GM23338 (cell line): ENCODE measurements around the gene CA6. TPM values are rescaled to one million over a fixed set of nuclear protein-coding genes. Genes with fewer than 3 reads are reported as not detected.

ENCODE experiments used
- ATAC-seq: fragments of 200-7000 bp; cut with Tn5 transposase; 3 replicates; pipeline ENCODE4 v1.9.1; 2020
- DNase-seq: peaks from one replicate; pipeline ENCODE4 v3.0.0-alpha.2; 2015; ENCODE audit warnings: low spot score
- H2AFZ ChIP-seq: fragments of 200-600 bp; sonication (generic); 2 replicates; pipeline ENCODE4 v1.8.0; 2016; ENCODE audit warnings: antibody characterized with exemption, mild to moderate bottlenecking, moderate library complexity
- H3F3A ChIP-seq: fragments of 200-600 bp; sonication (generic); replicated peaks from 2 replicates; pipeline ENCODE4 v1.8.0; 2017; ENCODE audit warnings: antibody characterized with exemption, mixed run types, low read depth
- H3K27ac ChIP-seq: fragments of 200-600 bp; sonication (generic); 2 replicates; pipeline ENCODE4 v1.6.1; 2016; ENCODE audit warnings: low read depth
- H3K27me3 ChIP-seq: fragments of 200-600 bp; sonication (generic); 2 replicates; pipeline ENCODE4 v1.8.0; 2016; ENCODE audit warnings: mild to moderate bottlenecking, mixed run types, moderate library complexity; ENCODE audit not compliant: insufficient read depth
- H3K36me3 ChIP-seq: fragments of 200-600 bp; sonication (generic); 2 replicates; pipeline ENCODE4 v1.8.0; 2016; ENCODE audit warnings: mild to moderate bottlenecking; ENCODE audit not compliant: insufficient read depth
- H3K4me1 ChIP-seq: fragments of 200-600 bp; sonication (generic); 2 replicates; pipeline ENCODE4 v1.8.0; 2016; ENCODE audit warnings: mild to moderate bottlenecking, moderate library complexity; ENCODE audit not compliant: insufficient read depth
- H3K4me2 ChIP-seq: fragments of 200-600 bp; sonication (generic); 2 replicates; pipeline ENCODE4 v1.7.1; 2017; ENCODE audit warnings: mixed run types
- H3K4me3 ChIP-seq: fragments of 200-600 bp; sonication (generic); 2 replicates; pipeline ENCODE4 v1.6.1; 2016; ENCODE audit warnings: mixed run types
- H3K79me2 ChIP-seq: fragments of 200-600 bp; sonication (generic); replicated peaks from 2 replicates; pipeline ENCODE4 v1.8.0; 2017; ENCODE audit warnings: mild to moderate bottlenecking; ENCODE audit not compliant: insufficient read depth
- H3K9me2 ChIP-seq: fragments of 200-600 bp; sonication (generic); 2 replicates; pipeline ENCODE4 v1.8.0; 2017; ENCODE audit not compliant: insufficient read depth
- H4K20me1 ChIP-seq: fragments of 200-600 bp; sonication (generic); replicated peaks from 2 replicates; pipeline ENCODE4 v1.8.0; 2017; ENCODE audit warnings: mild to moderate bottlenecking; ENCODE audit not compliant: insufficient read depth
- H3K27ac Mint-ChIP-seq: 2 replicates; pipeline ENCODE4 v1.8.0; 2020; ENCODE audit warnings: inconsistent platforms, mild to moderate bottlenecking, moderate library complexity, mixed read lengths
- H3K27me3 Mint-ChIP-seq: 3 replicates; pipeline ENCODE4 v1.8.0; 2022; ENCODE audit warnings: low read depth, mild to moderate bottlenecking, moderate library complexity, mixed read lengths, inconsistent platforms; ENCODE audit not compliant: insufficient read depth, poor library complexity
- H3K36me3 Mint-ChIP-seq: 3 replicates; pipeline ENCODE4 v1.8.0; 2021; ENCODE audit warnings: low read depth, mild to moderate bottlenecking, inconsistent platforms, moderate library complexity, mixed read lengths
- H3K4me1 Mint-ChIP-seq: 3 replicates; pipeline ENCODE4 v1.8.0; 2020; ENCODE audit warnings: mild to moderate bottlenecking, inconsistent platforms, mixed read lengths
- H3K4me3 Mint-ChIP-seq: 3 replicates; pipeline ENCODE4 v1.8.0; 2021; ENCODE audit warnings: moderate library complexity, mild to moderate bottlenecking, inconsistent platforms, mixed read lengths
- H3K9me3 Mint-ChIP-seq: 3 replicates; pipeline ENCODE4 v1.8.0; 2020; ENCODE audit warnings: moderate library complexity, mild to moderate bottlenecking, inconsistent platforms, mixed read lengths
- CREB1 ChIP-seq: fragments of 250-450 bp; sonication (Bioruptor Pico); IDR thresholded peaks from 2 replicates; pipeline ENCODE4 v1.5.0; 2020; ENCODE audit warnings: low read depth, mild to moderate bottlenecking, moderate library complexity
- EZH2phosphoT487 ChIP-seq: fragments of 200-600 bp; sonication (generic); IDR thresholded peaks from one replicate; pipeline ENCODE4 v1.8.1; 2018; ENCODE audit warnings: antibody characterized with exemption; ENCODE audit not compliant: unreplicated experiment
- NANOG ChIP-seq: IDR thresholded peaks from 2 replicates; pipeline ENCODE4 v1.6.1; 2016; ENCODE audit warnings: antibody characterized with exemption, borderline replicate concordance
- POLR2AphosphoS5 ChIP-seq: IDR thresholded peaks from 2 replicates; pipeline ENCODE4 v1.6.1; 2016; ENCODE audit warnings: antibody characterized with exemption, low read depth
- REST ChIP-seq: IDR thresholded peaks from one replicate; pipeline ENCODE4 v1.6.1; 2018; ENCODE audit warnings: antibody characterized with exemption; ENCODE audit not compliant: unreplicated experiment
- STAT1 ChIP-seq: IDR thresholded peaks from one replicate; pipeline ENCODE4 v1.6.1; 2016; ENCODE audit warnings: antibody characterized with exemption; ENCODE audit not compliant: unreplicated experiment
- ZNF114 ChIP-seq: fragments of 250-450 bp; sonication (Bioruptor Pico); IDR thresholded peaks from 2 replicates; pipeline ENCODE4 v1.5.0; 2020; ENCODE audit warnings: mild to moderate bottlenecking, moderate library complexity
- ZNF462 ChIP-seq: fragments of 250-450 bp; sonication (Bioruptor Pico); IDR thresholded peaks from 2 replicates; pipeline ENCODE4 v1.5.0; 2020; ENCODE audit warnings: mild to moderate bottlenecking, moderate library complexity
- polyA plus RNA-seq: library from polyadenylated mRNA; unstranded; fragments of >200 nt; fragmentation: Nextera tagmentation; extraction: Ambion mirVana; gene quantifications from 2 replicates; pipeline ENCODE4 v1.2.1, GENCODE V29; 2016
- total RNA-seq: library from RNA; depleted of rRNA; stranded (reverse); fragments of >200 nt; shearing (Covaris generic); gene quantifications from 2 replicates; pipeline ENCODE4 v1.2.3, GENCODE V29; 2014
- TF ChIP-seq, protein P1 (sequence below): IDR thresholded peaks from 2 replicates; pipeline ENCODE4 v1.6.1; 2016; ENCODE audit warnings: antibody characterized with exemption

Gene CA6
- total and polyA plus RNA-seq, 2 experiments from 2014 or later: not detected

DNA sequence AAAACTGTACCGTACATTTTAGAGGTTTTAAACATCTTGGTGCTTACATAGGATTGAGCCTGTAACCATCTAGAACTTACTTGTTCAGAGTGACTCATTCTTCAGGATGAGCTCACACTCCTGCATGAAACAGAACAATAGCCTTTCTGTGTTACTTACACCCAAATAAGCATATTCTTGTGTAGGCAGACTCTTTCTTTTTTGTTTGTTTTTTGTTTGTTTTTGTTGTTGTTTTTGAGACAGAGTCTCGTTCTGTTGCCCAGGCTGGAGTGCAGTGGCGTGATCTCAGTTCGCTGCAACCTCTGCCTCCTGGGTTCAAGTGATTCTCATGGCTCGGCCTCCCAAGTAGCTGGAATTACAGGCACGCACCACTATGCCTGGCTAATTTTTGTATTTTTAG is 3.8 kb upstream of the CA6 start:
- DNase-seq (no peak), ATAC-seq (no peak)
- peaks cover 35% of the 10 kb centered on the region for H3K4me1 Mint-ChIP-seq
- H3K27me3 ChIP-seq: no peaks in the 10 kb centered on the region
- peaks cover 6% of the 10 kb centered on the region; the same call in 1 of the 3 replicates for H3K36me3 Mint-ChIP-seq
- H3K9me3 Mint-ChIP-seq: peaks cover 8% of the 10 kb centered on the region; the same call in 2 of the 3 replicates
- no peak overlapping the region for H3K4me3 Mint-ChIP-seq
- H3K9me2 ChIP-seq: no peaks in the 10 kb centered on the region
- no peak overlapping the region for H3K4me2 ChIP-seq
- no peaks in the 10 kb centered on the region for H4K20me1 ChIP-seq
- no peaks in the 10 kb centered on the region; the same call in 1 of the 2 replicates for H3K36me3 ChIP-seq
- H3K27ac Mint-ChIP-seq: no peak overlapping the region
- peaks cover 17% of the 10 kb centered on the region for H3K27me3 Mint-ChIP-seq
- no peak overlapping the region for H2AFZ ChIP-seq
- H3K4me1 ChIP-seq: peaks cover 29% of the 10 kb centered on the region
- H3K4me3 ChIP-seq: no peak overlapping the region
- H3K79me2 ChIP-seq: no peaks in the 10 kb centered on the region
- no peak overlapping the region for H3K27ac ChIP-seq
- no peak for TF ChIP-seq CREB1 (CRISPR knock-in tag)
- no peak for TF ChIP-seq REST
- TF ChIP-seq, protein P1, sequence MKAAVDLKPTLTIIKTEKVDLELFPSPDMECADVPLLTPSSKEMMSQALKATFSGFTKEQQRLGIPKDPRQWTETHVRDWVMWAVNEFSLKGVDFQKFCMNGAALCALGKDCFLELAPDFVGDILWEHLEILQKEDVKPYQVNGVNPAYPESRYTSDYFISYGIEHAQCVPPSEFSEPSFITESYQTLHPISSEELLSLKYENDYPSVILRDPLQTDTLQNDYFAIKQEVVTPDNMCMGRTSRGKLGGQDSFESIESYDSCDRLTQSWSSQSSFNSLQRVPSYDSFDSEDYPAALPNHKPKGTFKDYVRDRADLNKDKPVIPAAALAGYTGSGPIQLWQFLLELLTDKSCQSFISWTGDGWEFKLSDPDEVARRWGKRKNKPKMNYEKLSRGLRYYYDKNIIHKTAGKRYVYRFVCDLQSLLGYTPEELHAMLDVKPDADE: no peak
- no peak for TF ChIP-seq EZH2phosphoT487
- TF ChIP-seq ZNF114: no peak
- TF ChIP-seq ZNF462 (CRISPR knock-in tag): no peak
- TF ChIP-seq POLR2AphosphoS5: no peak
- no peak for TF ChIP-seq NANOG
- no peak for TF ChIP-seq STAT1
- H3F3A ChIP-seq: 0 out of 2 replicates have a peak, but pooled peaks cover 9% of the 10 kb centered on the region
